Activated effector memory CD4-positive, alpha-beta T cell treated with anti-CD3 and anti-CD28 coated beads, Interleukin-2, amount 50 U/mL, for 16 hours (primary cell): ENCODE results near the gene ATXN1.

Experiments
- DNase-seq: peaks from one replicate; pipeline ENCODE4 v3.0.0-alpha.2; 2020

ATXN1 gene

GRCh38 chr6:16742116-16742515 is 19.1 kb downstream of the ATXN1 start:
- DNase-seq, result no peak

- DNase-seq, result no peak
Measured at GRCh38 chr6:16741112-16742016, 19.9 kb downstream of the ATXN1 start.

DNA sequence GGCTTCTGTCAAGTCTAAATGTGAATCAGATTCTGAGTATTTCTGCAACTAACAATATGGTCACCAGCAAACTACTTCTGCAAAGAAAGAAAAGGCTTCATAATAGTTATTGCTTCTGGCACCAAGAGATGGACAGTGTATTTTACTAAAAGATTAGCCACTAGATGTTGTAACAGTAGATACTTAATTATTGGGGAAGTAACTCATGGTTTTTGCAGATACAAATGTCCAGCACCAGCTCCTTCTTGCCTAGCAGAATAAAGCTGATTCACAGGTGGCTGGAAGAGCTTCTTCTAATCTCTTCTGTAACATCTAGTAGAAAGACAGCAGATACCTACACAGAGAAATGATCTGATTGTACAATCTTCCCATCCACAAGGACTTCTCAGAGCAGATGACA is 21.2 kb downstream of the ATXN1 start:
- DNase-seq, result no peak

DNA sequence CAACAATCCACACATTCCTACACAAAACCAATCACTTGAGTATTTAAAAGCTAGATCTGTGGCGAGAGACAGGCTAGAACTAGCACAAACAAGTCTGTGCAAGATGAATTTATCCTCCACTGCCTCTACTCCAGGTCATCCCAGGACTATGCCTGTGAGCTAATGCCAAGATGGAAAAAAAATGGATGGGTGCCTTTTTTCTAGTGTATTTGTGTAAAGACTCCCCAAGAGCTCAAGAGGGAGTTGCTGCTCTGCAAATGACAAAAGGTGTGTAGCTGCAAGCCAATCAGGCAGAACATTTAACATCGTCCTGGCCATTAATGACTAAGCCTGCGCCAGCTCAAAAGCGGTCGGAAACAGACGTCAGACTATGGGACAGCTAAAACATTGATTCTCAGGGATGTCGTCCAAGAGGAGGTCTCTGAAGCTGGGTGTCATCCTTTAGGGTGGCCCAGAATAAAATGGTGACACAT is 21.9 kb downstream of the ATXN1 start:
- no peak for DNase-seq

DNA sequence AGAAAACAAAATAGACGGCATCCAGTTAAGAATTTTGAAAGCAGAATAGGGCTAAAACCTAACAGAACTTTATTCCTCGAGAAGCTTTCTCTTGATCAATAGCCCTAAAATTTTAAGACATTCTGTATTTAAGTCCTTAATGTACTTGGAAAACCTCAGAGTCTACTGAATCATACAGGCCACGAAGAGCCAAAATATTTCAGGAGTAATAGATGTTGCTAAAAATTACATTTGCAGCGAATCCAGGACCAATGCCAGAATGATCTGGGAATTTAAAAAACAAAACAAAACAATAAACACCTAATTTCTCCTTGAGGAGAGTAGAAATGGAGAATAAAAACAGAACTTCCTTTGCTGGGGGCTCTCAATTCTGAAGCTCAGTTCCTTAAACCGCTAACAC is 23.3 kb downstream of the ATXN1 start:
- no peak for DNase-seq

GRCh38 chr6:16736856-16737775 is 24.1 kb downstream of the ATXN1 start:
- no peak for DNase-seq

DNA sequence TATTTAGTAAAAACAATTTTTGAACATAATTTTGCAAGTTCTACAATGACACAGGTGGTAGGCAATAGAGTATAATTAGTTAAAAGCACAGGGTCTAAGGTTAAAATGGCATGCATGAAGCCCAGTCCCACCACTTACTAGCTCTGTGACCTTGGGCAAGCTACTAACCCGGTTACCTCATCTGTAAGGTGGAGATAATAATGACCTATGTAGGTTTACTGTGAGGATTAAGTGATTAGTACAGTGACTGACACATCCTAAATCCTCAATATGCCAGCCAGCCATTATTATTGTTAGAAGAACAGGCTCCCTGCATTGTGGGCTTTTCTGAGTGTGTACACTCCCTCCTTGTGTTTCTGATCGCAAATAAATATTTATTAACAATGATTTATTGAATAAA is 26.2 kb downstream of the ATXN1 start:
- no peak for DNase-seq

GRCh38 chr6:16733085-16733484 is 28.2 kb downstream of the ATXN1 start:
- DNase-seq, result no peak

DNA sequence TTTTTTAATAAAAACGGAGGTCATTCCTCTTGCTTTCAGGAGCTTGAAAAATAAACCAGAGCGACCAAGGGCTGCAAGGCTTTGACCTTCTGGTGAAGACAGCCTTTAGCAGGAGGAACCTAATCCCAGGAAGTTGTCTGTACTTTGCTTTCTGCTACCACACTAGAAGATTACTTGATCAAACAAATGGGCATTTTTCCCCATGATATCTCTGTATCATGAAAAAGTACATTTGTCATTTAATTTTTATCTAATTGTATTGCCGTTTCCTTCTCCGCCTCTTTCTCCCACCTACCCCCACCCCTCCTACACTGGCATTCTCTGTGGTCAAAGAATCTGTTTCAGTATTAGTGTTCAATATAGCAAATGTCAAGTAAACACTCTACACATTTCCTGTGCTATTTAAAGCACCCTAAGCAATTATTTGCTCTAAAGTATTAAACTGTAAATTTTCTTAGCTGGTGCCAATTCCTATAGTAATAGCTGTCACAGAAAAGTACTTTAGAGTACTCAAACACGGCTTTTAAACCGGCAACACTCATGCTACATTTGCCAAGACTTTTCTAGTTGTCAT is 29.7 kb downstream of the ATXN1 start:
- peak; percentile 76 for DNase-seq

DNA sequence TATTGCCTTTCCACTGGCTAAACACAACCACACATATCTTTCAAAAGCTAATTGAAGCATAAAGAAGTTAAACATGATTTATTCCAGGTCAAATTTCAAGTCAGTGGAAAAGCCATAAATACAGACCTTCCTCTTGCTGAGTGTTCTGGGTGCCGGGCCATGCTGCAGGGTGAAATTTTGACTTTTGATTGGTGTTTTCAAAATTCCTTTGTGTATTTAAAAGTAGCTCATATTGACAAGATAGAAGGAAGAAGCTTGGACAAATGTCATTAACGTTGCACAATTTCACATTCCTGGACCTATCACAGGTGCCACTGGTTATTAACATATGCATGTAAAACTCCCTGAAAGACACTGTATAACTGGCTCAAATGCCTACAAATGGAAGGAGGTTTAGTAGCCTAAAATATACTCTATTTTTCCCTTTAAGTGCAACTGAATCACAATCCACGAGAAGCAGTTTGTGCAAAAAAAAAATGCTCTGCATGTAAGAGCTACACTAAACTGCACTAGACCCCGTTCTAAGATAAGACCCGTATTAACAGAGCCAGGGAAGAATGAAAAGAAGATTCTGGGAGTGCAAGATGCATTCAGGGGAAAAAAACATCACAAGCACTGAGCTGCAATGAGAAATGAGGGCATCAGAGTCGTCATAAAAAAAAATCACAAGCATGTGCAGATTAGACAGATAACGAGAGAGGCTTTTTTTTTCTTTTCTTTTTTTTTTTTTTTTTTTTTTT is 30.4 kb downstream of the ATXN1 start:
- no peak for DNase-seq

- DNase-seq, result no peak
Measured at GRCh38 chr6:16729744-16730143, 31.5 kb downstream of the ATXN1 start.

DNA sequence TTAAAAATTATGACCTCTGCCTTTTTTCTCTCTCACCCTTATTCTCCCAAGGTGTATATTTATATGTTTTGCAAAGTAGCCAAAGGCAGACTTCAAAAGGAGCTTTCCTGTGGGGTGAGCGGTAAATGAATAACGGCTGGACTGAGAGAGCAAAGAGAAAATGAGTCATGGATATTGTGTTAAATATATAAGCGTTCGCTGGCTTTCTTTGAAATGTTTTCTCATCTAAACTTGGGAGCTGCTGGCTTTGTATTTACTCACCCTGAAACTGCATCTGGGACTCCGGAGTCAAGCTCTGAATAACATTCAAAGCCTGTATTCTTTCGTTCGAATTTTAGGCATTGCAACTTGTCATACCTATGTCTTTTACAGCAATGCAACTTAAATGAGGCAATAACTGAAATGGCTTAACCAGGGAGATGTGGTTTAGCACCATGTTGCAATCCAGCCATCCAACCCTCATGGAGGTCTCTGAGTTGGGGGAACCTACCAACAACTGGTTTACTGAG is 32.0 kb downstream of the ATXN1 start:
- DNase-seq, result no peak

- DNase-seq, result no peak
Measured at GRCh38 chr6:16728513-16729182, 32.6 kb downstream of the ATXN1 start.

DNA sequence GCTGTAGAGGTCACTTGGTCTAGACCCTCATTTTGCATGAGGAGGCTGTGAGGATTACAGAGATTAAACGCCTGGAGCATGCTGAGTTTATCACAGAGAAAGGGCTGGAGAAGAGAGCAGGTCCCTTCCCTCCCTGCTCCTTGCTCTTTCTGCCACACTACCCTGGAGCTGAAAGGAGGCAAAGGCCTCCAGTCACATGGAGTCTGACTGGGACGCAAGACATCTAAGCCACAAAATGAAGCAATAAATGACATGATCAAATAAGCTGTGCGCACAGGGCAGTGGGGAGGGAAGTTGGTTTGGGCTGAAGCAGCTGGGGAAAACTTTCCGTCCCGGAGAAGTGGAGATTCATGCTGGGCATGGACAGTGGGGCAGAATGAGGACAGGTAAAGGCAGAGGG is 33.3 kb downstream of the ATXN1 start:
- DNase-seq, result no peak

- DNase-seq, result no peak
Measured at GRCh38 chr6:16725145-16725864, 36.0 kb downstream of the ATXN1 start.

- DNase-seq, result no peak
Measured at GRCh38 chr6:16723826-16724225, 37.4 kb downstream of the ATXN1 start.

DNA sequence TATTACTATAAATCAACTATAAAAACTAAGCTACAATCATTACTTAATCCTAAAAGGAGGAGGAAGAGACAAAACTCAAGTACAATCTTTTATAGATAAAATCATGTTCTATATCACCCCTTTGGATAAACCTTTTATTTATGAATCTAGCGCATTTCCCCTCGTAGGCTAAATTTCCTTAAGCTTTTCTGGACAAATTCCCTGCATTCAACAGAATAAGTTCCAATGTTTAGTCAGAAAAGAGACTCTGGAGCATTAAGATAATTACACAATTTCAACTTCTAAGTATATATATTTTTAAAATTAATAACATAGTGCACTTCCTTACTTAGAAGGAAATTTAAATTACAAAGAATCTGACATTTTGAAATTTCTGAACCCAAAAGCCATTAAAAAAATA is 37.9 kb downstream of the ATXN1 start:
- no peak for DNase-seq

- DNase-seq, result no peak
Measured at GRCh38 chr6:16722630-16723029, 38.6 kb downstream of the ATXN1 start.

GRCh38 chr6:16721977-16722376 is 39.3 kb downstream of the ATXN1 start:
- DNase-seq, result no peak

GRCh38 chr6:16720861-16721260 is 40.4 kb downstream of the ATXN1 start:
- DNase-seq, result no peak

DNA sequence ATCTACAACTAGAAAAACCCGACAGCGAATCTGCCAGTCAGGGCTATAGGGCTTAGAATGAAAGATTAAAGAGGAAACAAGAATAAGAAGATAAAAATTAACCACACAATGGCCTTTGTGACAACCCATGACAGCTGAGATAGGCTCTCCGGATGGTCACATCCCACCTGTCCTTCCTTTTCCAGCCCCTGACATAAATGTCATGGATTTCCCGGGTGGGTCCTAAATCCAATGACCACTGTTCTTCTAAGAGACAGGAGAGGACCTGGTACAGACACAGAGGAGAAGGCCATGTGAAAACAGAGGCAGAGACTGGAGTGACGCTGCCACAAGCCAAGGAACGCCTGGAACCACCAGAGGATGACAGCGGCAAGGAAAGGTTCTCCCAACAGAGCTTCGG is 41.8 kb downstream of the ATXN1 start:
- no peak for DNase-seq
